K562 (cell line): ENCODE data around the gene MXRA7. TPM values are rescaled to one million over a fixed set of nuclear protein-coding genes. Genes with fewer than 3 reads are reported as not detected.
A peak's percentile ranks its signal among the peaks of the same experiment; 100 is the strongest.

ENCODE experiments used
- ATF7 ChIP-seq: fragments of 450-650 bp; IDR thresholded peaks from 2 replicates; pipeline ENCODE4 v1.7.1; 2014; ENCODE audit warnings: mild to moderate bottlenecking, moderate library complexity
- CBX5 ChIP-seq: IDR thresholded peaks from 2 replicates; pipeline ENCODE4 v1.6.1; 2014; ENCODE audit warnings: low read depth, borderline replicate concordance
- COPS2 ChIP-seq: fragments of 450-650 bp; conservative IDR thresholded peaks from 2 replicates; pipeline ENCODE4 v1.6.1; 2016; ENCODE audit warnings: mild to moderate bottlenecking, moderate library complexity
- DMBX1 ChIP-seq: fragments of 250-450 bp; sonication (Bioruptor Pico); IDR thresholded peaks from 2 replicates; pipeline ENCODE4 v1.8.0; 2022; ENCODE audit warnings: inconsistent platforms, mild to moderate bottlenecking, moderate library complexity, borderline replicate concordance
- FOS ChIP-seq: IDR thresholded peaks from 3 replicates; pipeline ENCODE4 v1.6.1; 2011; ENCODE audit not compliant: insufficient read length; ENCODE audit errors: extremely low read depth
- HNRNPL ChIP-seq: fragments of 200-400 bp; formaldehyde crosslinking; IDR thresholded peaks from 2 replicates; pipeline ENCODE4 v1.6.1; 2017; ENCODE audit warnings: low read depth, mild to moderate bottlenecking, low read length
- HOXB6 ChIP-seq: fragments of 250-450 bp; sonication (Bioruptor Pico); IDR thresholded peaks from 2 replicates; pipeline ENCODE4 v1.5.1; 2022; ENCODE audit warnings: mild to moderate bottlenecking, borderline replicate concordance
- JUND ChIP-seq, 2 experiments: IDR thresholded peaks; 2 replicates in 1 of 2; 3 replicates in 1 of 2; pipeline ENCODE4 v1.6.1; 2011; ENCODE audit warnings: borderline replicate concordance in 2 of 2, low read depth in 2 of 2, low read length in 2 of 2, improper control_type of control experiment in 1 of 2, missing biosample characterization in 1 of 2, missing genetic modification characterization in 1 of 2, missing genetic modification reagents in 1 of 2
- KLF13 ChIP-seq: fragments of 450-650 bp; IDR thresholded peaks from 2 replicates; pipeline ENCODE4 v1.6.1; 2016; ENCODE audit warnings: missing genetic modification characterization, low read depth, mild to moderate bottlenecking, missing compliant biosample characterization, moderate library complexity, borderline replicate concordance
- NFIC ChIP-seq: fragments of 450-650 bp; IDR thresholded peaks from 2 replicates; pipeline ENCODE4 v1.6.1; 2017; ENCODE audit warnings: mild to moderate bottlenecking, inconsistent platforms
- NUFIP1 ChIP-seq: fragments of 450-650 bp; IDR thresholded peaks from 2 replicates; pipeline ENCODE4 v1.6.1; 2018; ENCODE audit not compliant: partially characterized antibody
- TFE3 ChIP-seq: fragments of 450-650 bp; formaldehyde crosslinking; IDR thresholded peaks from 2 replicates; pipeline ENCODE4 v1.4.0; 2020; ENCODE audit warnings: mild to moderate bottlenecking, mixed read lengths
- USF2 ChIP-seq: sonication (generic); formaldehyde crosslinking; IDR thresholded peaks from 2 replicates; pipeline ENCODE4 v1.5.0; 2020; ENCODE audit warnings: missing genetic modification reagents
- ZNF143 ChIP-seq: sonication (generic); formaldehyde crosslinking; IDR thresholded peaks from 2 replicates; pipeline ENCODE4 v1.9.0; 2022; ENCODE audit warnings: mild to moderate bottlenecking, missing genetic modification reagents
- ZNF253 ChIP-seq: fragments of 250-450 bp; sonication (Bioruptor Pico); conservative IDR thresholded peaks from 2 replicates; pipeline ENCODE4 v1.6.1; 2021; ENCODE audit warnings: mild to moderate bottlenecking
- ZNF431 ChIP-seq: sonication (generic); formaldehyde crosslinking; IDR thresholded peaks from 2 replicates; pipeline ENCODE4 v1.8.0; 2022; ENCODE audit warnings: mild to moderate bottlenecking, missing genetic modification reagents
- ZNF76 ChIP-seq: fragments of 250-450 bp; sonication (Bioruptor Pico); IDR thresholded peaks from 2 replicates; pipeline ENCODE4 v1.4.0; 2020; ENCODE audit warnings: mild to moderate bottlenecking, moderate library complexity, borderline replicate concordance
- ZNF785 ChIP-seq: fragments of 250-450 bp; sonication (Bioruptor Pico); IDR thresholded peaks from 2 replicates; pipeline ENCODE4 v1.4.0; 2020; ENCODE audit warnings: mild to moderate bottlenecking
- polyA plus RNA-seq, 8 experiments: library from polyadenylated mRNA; depleted of rRNA in 4 of 8; stranded (reverse) in 5 of 8; unstranded in 3 of 8; fragments of >200 nt; fragmentation: Nextera tagmentation in 2 of 8; fragmentation: Illumina TruSeq in 1 of 8; extraction: Ambion mirVana in 2 of 8; extraction: Trizol in 1 of 8; gene quantifications; 2 replicates each; pipeline versions ENCODE4 v1.2.1 to v1.2.3, GENCODE V29; 2011 to 2014; ENCODE audit warnings: inconsistent platforms in 1 of 8, missing spikeins in 1 of 8
- total RNA-seq, 7 experiments: library from RNA; depleted of rRNA in 6 of 7; stranded (reverse); fragments of >200 nt in 6 of 7; fragmentation: Illumina TruSeq in 2 of 7; extraction: Trizol in 2 of 7; gene quantifications; 2 replicates each; pipeline versions ENCODE4 v1.2.1 to v1.2.3, GENCODE V29; 2011 to 2021; ENCODE audit warnings: low replicate concordance in 1 of 7
- TF ChIP-seq, protein P1 (sequence below): fragments of 150-350 bp; conservative IDR thresholded peaks from 2 replicates; pipeline ENCODE4 v1.6.1; 2014; ENCODE audit warnings: low read length
- TF ChIP-seq, protein P2 (sequence below): sonication (generic); formaldehyde crosslinking; IDR thresholded peaks from 2 replicates; pipeline ENCODE4 v1.8.1; 2023; ENCODE audit warnings: mild to moderate bottlenecking, missing genetic modification reagents, moderate library complexity
- TF ChIP-seq, protein P3 (sequence below): fragments of 450-650 bp; IDR thresholded peaks from 2 replicates; pipeline ENCODE4 v1.6.1; 2017; ENCODE audit warnings: mild to moderate bottlenecking, moderate library complexity

The MXRA7 gene
- total and polyA plus RNA-seq, 9 of the 15 experiments (the other 6 are each of a cell fraction or from before 2014, with no cell fraction given), result 2.6 to 38.4 (median 14.3) TPM

DNA sequence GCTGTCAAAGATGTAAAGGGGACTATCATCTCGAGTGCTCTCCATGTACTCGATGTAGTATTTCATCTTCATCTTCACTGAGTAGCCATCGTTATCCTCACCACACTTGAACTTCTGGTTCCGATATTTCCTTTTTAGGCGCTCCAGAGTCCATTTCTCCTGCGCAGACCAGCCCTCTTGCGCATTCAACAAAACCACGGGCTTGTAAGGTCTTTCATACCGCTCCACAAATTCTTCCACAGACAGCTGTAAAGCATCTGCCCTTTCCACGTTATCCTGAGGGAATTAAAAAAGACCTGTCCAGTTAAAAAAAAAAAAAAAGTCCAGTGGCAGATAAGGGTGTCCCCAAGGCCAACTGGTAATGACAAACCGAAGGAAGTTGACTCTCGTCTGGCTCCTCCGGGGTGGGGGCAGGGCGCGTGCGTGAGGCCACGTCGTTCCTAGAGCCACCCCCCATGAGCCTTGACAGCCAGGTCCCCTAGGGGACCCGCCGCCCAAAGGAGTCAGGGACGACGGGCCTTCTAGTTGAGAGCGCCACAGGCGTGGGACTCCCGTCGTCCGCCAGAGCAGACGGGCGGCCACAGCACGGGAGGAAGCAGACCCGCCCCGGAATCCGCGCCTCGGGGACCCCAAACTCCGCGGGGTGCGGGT lies 14.9 kb upstream of the MXRA7 start (continued):
- TF ChIP-seq, protein P1, sequence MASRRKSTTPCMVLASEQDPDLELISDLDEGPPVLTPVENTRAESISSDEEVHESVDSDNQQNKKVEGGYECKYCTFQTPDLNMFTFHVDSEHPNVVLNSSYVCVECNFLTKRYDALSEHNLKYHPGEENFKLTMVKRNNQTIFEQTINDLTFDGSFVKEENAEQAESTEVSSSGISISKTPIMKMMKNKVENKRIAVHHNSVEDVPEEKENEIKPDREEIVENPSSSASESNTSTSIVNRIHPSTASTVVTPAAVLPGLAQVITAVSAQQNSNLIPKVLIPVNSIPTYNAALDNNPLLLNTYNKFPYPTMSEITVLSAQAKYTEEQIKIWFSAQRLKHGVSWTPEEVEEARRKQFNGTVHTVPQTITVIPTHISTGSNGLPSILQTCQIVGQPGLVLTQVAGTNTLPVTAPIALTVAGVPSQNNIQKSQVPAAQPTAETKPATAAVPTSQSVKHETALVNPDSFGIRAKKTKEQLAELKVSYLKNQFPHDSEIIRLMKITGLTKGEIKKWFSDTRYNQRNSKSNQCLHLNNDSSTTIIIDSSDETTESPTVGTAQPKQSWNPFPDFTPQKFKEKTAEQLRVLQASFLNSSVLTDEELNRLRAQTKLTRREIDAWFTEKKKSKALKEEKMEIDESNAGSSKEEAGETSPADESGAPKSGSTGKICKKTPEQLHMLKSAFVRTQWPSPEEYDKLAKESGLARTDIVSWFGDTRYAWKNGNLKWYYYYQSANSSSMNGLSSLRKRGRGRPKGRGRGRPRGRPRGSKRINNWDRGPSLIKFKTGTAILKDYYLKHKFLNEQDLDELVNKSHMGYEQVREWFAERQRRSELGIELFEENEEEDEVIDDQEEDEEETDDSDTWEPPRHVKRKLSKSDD, result no peak
- TF ChIP-seq DMBX1 (CRISPR knock-in tag) (0 out of 2 replicates have a peak, but pooled peaks have one; percentile 20), CBX5 (no peak), HOXB6 (no peak), JUND (IDR thresholded peaks at IDR 0.05; ENCODE audit: borderline replicate concordance, low read depth, low read length) (0 out of 2 replicates have a peak, but pooled peaks have one; percentile 26), JUND (tag; IDR thresholded peaks at IDR 0.05; ENCODE audit: borderline replicate concordance, low read depth, low read length) (no peak; the same call in 2 of the 3 replicates), ZNF76 (CRISPR knock-in tag) (no peak), KLF13 (tag) (no peak), ZNF785 (CRISPR knock-in tag) (no peak), TFE3 (no peak), ZNF253 (CRISPR knock-in tag) (no peak), FOS (no peak), NFIC (peak; percentile 23), NUFIP1 (no peak), ZNF143 (CRISPR knock-in tag) (no peak), COPS2 (no peak), USF2 (CRISPR knock-in tag) (no peak), HNRNPL (no peak), ZNF431 (peak; percentile 15), ATF7 (no peak)
- TF ChIP-seq, protein P2, sequence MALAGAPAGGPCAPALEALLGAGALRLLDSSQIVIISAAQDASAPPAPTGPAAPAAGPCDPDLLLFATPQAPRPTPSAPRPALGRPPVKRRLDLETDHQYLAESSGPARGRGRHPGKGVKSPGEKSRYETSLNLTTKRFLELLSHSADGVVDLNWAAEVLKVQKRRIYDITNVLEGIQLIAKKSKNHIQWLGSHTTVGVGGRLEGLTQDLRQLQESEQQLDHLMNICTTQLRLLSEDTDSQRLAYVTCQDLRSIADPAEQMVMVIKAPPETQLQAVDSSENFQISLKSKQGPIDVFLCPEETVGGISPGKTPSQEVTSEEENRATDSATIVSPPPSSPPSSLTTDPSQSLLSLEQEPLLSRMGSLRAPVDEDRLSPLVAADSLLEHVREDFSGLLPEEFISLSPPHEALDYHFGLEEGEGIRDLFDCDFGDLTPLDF (CRISPR knock-in tag), result no peak
- TF ChIP-seq, protein P3, sequence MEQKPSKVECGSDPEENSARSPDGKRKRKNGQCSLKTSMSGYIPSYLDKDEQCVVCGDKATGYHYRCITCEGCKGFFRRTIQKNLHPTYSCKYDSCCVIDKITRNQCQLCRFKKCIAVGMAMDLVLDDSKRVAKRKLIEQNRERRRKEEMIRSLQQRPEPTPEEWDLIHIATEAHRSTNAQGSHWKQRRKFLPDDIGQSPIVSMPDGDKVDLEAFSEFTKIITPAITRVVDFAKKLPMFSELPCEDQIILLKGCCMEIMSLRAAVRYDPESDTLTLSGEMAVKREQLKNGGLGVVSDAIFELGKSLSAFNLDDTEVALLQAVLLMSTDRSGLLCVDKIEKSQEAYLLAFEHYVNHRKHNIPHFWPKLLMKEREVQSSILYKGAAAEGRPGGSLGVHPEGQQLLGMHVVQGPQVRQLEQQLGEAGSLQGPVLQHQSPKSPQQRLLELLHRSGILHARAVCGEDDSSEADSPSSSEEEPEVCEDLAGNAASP, result no peak
